HFF-Myc (cell line): ENCODE results near the gene SELENBP1.
"Not testable (repeated sequence)": the region's sequence is repeated elsewhere in the genome, so short reads cannot be mapped to it uniquely, and the experiment has no call there.

Source experiments
- DNase-seq: peaks from one replicate; pipeline ENCODE4 v3.0.0-alpha.2; 2011; ENCODE audit warnings: low read depth; ENCODE audit errors: extremely low read depth
- H3K4me3 ChIP-seq: replicated peaks from 2 replicates; pipeline ENCODE4 v1.5.1; 2011; ENCODE audit warnings: low read depth, mild to moderate bottlenecking, control low read depth, low read length
- TF ChIP-seq, protein P1 (sequence below): IDR thresholded peaks from 2 replicates; pipeline ENCODE4 v1.5.1; 2012; ENCODE audit warnings: mild to moderate bottlenecking, low read depth, low read length, control low read depth; ENCODE audit errors: missing control alignments

Gene SELENBP1

DNA sequence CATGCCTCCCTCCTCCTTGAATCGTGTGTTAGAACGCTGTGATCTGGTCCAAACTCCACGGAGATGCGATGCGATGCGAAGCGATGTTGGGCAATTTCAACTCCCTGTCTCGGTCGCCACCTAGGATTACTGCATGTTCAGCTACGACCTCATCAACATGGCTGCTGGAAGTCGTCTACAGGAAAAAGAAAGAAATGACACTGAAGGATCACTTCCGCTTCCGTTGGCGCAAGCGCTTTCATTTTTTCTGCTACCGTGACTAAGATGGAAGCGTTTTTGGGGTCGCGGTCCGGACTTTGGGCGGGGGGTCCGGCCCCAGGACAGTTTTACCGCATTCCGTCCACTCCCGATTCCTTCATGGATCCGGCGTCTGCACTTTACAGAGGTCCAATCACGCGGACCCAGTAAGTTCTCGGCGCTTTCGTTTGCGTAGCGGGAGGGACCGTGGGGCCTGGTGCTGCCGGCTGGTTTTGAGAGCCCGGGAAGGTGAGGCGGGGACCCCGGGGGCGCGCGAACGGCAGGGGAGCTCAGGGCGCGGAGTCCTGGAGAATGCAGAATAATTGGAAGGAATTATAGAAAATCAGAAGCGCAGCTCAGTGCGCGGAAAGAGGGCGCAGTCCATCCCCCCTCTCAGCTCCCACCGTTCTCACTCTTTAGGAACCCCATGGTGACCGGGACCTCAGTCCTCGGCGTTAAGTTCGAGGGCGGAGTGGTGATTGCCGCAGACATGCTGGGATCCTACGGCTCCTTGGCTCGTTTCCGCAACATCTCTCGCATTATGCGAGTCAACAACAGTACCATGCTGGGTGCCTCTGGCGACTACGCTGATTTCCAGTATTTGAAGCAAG, 27.0 kb upstream of the SELENBP1 start, which contains the start of gene PSMB4:
PSMB4 (plus strand) TSS at position 250 of the 848 bp plus-strand sequence; CDS start at position 265, 15 bp downstream.
- peak within 1 kb of the TSS; percentile 90 for H3K4me3 ChIP-seq
- DNase-seq: peak; percentile 86
- TF ChIP-seq, protein P1, sequence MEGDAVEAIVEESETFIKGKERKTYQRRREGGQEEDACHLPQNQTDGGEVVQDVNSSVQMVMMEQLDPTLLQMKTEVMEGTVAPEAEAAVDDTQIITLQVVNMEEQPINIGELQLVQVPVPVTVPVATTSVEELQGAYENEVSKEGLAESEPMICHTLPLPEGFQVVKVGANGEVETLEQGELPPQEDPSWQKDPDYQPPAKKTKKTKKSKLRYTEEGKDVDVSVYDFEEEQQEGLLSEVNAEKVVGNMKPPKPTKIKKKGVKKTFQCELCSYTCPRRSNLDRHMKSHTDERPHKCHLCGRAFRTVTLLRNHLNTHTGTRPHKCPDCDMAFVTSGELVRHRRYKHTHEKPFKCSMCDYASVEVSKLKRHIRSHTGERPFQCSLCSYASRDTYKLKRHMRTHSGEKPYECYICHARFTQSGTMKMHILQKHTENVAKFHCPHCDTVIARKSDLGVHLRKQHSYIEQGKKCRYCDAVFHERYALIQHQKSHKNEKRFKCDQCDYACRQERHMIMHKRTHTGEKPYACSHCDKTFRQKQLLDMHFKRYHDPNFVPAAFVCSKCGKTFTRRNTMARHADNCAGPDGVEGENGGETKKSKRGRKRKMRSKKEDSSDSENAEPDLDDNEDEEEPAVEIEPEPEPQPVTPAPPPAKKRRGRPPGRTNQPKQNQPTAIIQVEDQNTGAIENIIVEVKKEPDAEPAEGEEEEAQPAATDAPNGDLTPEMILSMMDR: no peak

DNA sequence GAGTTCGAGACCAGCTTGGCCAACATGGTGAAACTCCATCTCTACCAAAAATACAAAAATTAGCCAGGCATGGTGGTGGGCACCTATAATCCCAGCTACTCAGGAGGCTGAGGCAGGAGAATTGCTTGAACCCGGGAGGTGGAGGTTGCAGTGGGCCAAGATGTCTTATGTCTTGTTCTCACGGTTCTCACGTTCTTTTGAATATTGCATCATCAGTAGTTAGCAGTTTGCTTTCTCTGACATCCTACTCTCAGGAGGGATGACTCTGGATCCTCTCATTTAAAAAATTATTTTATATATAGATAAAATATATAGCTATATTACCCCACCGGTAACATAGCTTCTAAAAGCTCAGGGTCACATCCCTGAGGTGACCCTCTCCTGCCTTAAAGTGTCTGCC, 23.8 kb upstream of the SELENBP1 start:
- not testable (repeated sequence) for H3K4me3 ChIP-seq, DNase-seq

DNA sequence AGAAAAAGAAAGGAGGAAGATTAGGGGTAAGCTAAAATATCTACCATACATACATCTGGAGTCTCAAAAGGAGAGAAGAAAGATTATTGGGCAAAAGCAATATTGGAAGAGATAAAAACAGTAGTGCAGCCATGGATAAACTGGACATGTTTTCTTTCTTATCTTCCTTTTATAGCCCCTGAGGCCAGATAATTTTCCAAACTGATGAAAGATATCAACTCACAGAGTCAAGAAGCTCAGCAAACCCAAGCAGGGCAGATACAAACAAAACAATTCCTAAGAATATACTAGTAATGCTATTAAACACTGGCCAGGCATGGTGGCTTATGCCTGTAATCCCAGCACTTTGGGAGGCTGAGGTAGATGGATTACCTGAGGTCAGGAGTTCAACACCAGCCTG, 21.1 kb upstream of the SELENBP1 start:
- H3K4me3 ChIP-seq: no peak overlapping the region
- TF ChIP-seq, protein P1: no peak
- no peak for DNase-seq

DNA sequence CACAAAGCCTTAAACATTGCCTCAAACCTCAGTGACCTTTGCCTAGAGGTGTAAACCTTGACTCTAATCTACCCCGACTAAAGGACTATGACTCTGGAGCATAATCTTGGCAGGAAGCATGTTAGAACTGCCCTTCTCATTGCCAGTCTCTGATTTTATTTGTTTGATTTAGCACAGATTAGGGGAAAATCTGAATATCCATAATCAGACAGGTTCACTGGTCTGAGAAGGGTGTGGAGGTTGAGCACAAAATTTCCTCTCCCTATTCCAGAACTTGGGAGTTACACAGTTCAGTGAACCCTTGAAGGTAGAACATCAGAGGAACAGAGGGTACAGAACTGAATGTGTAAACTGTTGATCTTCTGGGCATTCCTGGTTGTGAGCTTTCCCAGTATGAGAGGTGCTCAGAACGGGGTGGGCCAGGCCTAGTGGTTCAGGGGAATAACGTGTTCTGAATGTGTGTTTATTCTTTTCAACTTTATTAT, 18.6 kb upstream of the SELENBP1 start:
- DNase-seq: no peak
- TF ChIP-seq, protein P1: no peak
- no peak overlapping the region for H3K4me3 ChIP-seq

DNA sequence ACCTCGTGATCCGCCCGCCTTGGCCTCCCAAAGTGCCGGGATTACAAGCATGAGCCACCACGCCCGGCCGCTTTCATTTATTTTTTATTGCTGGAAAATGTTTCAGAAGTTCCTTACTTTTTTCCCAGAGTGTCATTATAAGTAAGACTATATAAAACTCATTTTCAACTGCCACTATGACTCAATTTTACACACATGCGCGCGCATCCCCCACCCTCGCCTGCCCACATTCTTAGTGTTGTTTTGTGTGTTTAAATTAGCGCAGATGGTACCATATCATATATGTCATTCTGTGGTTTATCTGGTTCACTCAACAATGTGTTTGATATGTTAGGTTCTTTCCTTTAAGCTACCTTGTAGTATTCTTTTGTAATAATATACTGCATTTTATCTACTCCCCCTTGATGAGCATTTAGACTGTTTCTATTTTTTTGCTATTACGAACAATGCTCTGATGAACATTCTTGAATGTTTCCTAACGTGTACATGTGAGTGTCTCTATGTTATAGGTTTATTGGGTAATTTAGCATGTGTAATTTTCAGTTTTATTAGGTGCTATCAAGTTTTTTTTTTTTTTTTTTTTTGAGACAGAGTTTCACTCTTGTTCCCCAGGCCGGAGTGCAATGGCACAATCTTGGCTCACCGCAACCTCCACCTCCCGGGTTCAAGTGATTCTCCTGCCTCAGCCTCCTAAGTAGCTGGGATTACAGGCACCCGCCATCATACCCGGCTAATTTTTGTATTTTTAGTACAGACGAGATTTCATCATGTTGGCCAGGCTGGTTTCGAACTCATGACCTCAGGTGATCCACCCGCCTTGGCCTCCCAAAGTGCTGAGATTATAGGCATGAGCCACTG, 17.9 kb upstream of the SELENBP1 start:
- not testable (repeated sequence) for H3K4me3 ChIP-seq, DNase-seq

DNA sequence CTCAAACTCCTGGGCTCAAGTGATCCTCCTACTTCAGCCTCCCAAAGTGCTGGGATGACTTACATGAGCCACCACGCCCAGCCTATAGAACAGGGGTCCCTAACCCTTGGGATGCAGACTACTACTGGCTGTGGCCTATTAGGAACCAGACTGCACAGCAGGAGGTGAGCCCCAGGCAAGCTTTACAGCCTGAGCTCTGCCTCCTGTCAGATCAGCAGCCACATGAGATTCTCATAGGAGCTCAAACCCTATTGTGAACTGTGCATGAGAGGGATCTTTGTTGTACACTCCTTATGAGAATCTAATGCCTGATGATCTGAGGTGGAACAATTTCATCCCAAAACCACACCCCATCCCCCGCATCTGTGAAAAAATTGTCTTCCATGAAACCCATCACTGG, 13.5 kb upstream of the SELENBP1 start:
- H3K4me3 ChIP-seq: no peak overlapping the region
- DNase-seq: no peak
- TF ChIP-seq, protein P1: no peak

DNA sequence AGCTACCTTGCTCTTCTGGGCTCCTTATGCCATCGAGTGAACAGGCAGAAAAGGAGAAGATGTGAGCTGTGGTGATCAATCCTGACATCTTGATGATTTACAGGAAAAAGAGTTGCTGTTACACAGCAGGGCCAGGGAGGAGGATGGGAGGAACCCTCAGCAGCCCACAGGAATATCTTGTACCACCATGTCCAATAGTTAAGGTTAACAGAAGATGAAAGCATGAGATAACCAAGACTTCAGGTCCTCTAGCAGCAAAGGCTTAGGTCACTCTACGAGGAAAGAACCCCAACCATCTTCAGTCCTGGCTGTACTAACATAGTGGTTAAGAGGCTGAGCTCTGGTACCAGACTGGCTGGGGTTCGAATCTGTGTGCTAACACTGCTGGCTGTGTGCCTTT, 12.1 kb upstream of the SELENBP1 start:
- TF ChIP-seq, protein P1: no peak
- no peak for DNase-seq
- no peak overlapping the region for H3K4me3 ChIP-seq
